Thymus (tissue), 11 donors: ENCODE measurements around the gene EEFSEC. TPM values are rescaled to one million over a fixed set of nuclear protein-coding genes. Genes with fewer than 3 reads are reported as not detected.

Experiments
- DNase-seq, 9 donors: peaks; one replicate each; pipeline ENCODE4 v3.0.0-alpha.2; 2013; ENCODE audit warnings: low spot score in 9 of 9, low read depth in 6 of 9, missing footprints in 1 of 9
- H3K27ac ChIP-seq, 2 donors: one replicate each; pipeline ENCODE4 v1.5.1; 2013; ENCODE audit warnings: control low read depth in 1 of 2, low read depth in 1 of 2, low read length in 1 of 2, mild to moderate bottlenecking in 1 of 2, moderate library complexity in 1 of 2
- H3K27me3 ChIP-seq, 2 donors: one replicate each; pipeline ENCODE4 v1.5.1; 2013; ENCODE audit warnings: low read length in 1 of 2; ENCODE audit not compliant: control insufficient read depth in 2 of 2, insufficient read depth in 1 of 2
- H3K36me3 ChIP-seq, 2 donors: one replicate each; pipeline ENCODE4 v1.5.1; 2013; ENCODE audit warnings: low read length in 1 of 2, mild to moderate bottlenecking in 1 of 2, moderate library complexity in 1 of 2; ENCODE audit not compliant: control insufficient read depth in 2 of 2, insufficient read depth in 2 of 2
- H3K4me1 ChIP-seq, 2 donors: one replicate each; pipeline ENCODE4 v1.5.1; 2013; ENCODE audit warnings: low read length in 2 of 2; ENCODE audit not compliant: control insufficient read depth in 2 of 2, insufficient read depth in 2 of 2
- H3K4me3 ChIP-seq, 2 donors: one replicate each; pipeline ENCODE4 v1.5.1; 2013; ENCODE audit warnings: low read length in 2 of 2, control low read depth in 1 of 2, mild to moderate bottlenecking in 1 of 2
- H3K9me3 ChIP-seq, 2 donors: one replicate each; pipeline ENCODE4 v1.5.1; 2013; ENCODE audit warnings: low read length in 1 of 2, mild to moderate bottlenecking in 1 of 2; ENCODE audit not compliant: control insufficient read depth in 2 of 2, insufficient read depth in 1 of 2
- WGBS: extraction: QIAGEN DNeasy Blood & Tissue Kit; methylation state at CpG from one replicate; pipeline ENCODE4 v1.1.7; 2013; 5-methylcytosine and 5-hydroxymethylcytosine counted together
- polyA plus RNA-seq: library from polyadenylated mRNA; stranded (reverse); fragments of 200-250 nt; gene quantifications from one replicate; pipeline ENCODE4 v1.2.3, GENCODE V29; 2013
- total RNA-seq: library from RNA; stranded (reverse); fragments of 120-200 nt; gene quantifications from one replicate; pipeline ENCODE4 v1.2.4, GENCODE V29; 2013
- donor health status: healthy.

Gene EEFSEC
- total and polyA plus RNA-seq, 2 donors: 6.5 to 13.1 TPM

DNA sequence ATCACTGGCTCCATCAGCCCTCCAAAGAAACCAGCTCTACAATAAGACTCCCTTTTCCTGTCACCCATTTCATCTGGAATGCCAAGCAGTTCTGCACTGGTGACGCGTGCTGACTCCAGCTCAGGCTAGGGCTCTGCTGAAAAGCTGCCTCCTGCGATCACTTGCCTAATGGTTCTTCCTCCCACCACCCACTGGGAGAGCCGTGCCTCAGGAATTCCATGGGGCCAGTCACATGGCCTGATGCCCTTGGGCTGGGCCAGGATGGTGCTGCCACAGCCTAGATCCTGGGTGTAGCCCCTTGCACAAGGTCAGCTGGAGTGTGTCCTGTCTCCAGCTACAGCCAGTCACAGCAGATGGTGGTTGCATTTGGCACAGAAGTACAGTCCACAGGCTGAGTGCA lies 214.5 kb downstream of the EEFSEC start:
- H3K4me3 ChIP-seq: no peak overlapping the region
- H3K27me3 ChIP-seq: no peaks in the 10 kb centered on the region
- no peaks in the 10 kb centered on the region for H3K9me3 ChIP-seq
- H3K27ac ChIP-seq: no peak overlapping the region
- no peaks in the 10 kb centered on the region for H3K4me1 ChIP-seq
- WGBS: over 99% methylated on average over 4 of the region's 4 CpGs
- DNase-seq: no peak
- H3K36me3 ChIP-seq: peaks cover 0 to 18% of the 10 kb centered on the region in 2 donors

DNA sequence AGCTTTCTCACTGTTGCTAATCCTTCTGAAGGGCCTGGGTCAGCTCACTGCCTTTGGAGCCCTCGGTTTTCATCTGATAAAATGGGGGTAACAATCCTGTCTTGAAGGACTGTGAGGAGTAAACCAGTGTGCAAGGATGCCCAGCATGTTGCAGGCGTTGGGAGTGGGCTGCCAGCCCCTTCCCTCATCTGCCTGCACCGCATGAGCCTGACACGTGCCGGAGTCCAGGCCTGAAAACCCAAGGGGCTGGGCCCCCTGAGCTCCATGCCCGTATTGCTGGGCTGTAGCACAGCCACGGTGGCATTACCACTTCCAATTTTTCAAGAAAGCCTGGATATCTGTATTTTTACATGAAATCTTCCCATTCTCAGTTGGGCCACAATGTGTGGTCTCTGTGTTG lies 215.3 kb downstream of the EEFSEC start:
- Histone ChIP-seq H3K4me1 (no peaks in the 10 kb centered on the region), H3K27me3 (no peaks in the 10 kb centered on the region), H3K36me3 (peaks cover 0 to 18% of the 10 kb centered on the region in 2 donors), H3K9me3 (no peaks in the 10 kb centered on the region), H3K27ac (no peak overlapping the region), H3K4me3 (no peak overlapping the region)
- 98% methylated on average over 7 of the region's 7 CpGs for WGBS
- no peak for DNase-seq

DNA sequence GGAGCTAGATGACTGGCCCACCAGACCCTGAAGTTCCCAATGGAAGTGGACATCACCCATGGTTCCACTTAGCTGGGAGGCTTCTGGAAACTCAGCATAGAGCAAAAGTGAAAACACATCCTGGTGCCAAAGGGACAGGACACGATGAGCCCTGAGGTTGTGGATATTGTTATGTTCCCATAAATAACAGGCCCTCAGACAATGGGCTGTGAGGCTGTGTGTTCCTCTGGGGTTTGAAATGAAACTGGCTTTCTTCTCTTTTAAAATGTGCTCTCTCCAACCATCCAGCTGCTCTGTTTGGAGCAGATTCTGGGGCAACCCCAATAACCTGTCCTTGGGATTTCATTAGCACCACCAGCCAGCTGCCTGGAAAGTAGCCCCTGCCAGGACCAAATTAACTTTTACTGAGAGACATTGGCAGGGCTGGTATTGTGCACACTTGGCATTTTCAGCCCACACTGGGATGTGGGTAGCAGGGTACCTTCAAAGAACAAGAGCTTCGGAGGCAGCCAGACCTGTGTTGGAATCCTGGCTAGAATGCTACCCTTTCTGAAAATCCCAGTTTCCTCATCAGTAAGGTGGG lies 215.9 kb downstream of the EEFSEC start:
- Histone ChIP-seq H3K27ac (no peak overlapping the region), H3K4me3 (no peak overlapping the region), H3K27me3 (no peaks in the 10 kb centered on the region), H3K36me3 (peaks cover 0 to 18% of the 10 kb centered on the region in 2 donors), H3K9me3 (no peaks in the 10 kb centered on the region), H3K4me1 (no peaks in the 10 kb centered on the region)
- 94% methylated on average over 2 of the region's 2 CpGs for whole genome bisulfite sequencing
- DNase-seq: no peak

DNA sequence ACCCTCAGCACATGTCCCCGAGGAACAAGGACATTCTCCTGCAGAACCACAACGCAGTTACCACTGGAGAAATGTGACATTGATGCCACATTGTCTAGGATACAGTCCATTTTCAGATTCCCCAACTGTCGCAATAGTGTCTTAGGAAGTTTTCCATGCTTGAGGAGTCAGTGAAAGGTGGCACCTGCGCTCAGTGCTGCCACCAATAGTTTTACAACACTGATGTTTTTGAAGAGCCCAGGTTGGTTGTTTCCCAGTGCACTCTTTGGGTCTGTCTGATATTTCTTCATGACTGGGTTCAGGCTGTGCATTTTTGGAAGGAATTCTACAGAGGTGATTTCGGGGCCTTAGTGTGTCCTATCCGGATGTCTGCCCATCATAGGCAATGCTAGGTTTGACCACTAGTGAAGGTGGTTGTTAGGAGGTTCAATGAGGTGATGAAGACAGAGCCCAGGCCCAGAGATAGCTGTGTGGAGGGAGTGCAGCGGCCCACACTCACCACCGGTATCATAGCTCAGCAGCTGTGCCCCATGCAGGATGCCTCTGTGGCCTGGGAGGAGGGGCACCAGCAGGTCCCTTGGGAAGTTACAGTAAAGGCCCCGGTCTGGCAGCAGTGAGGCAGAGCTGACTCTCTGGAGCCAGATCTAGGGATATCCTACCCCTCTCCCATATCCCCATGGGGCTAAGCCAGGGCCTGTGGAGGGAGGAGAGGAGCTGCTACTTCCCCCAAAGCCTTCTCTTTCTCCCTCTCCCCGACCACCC lies 216.8 kb downstream of the EEFSEC start:
- no peaks in the 10 kb centered on the region for H3K4me1 ChIP-seq
- H3K27ac ChIP-seq: no peak overlapping the region
- no peaks in the 10 kb centered on the region for H3K9me3 ChIP-seq
- no peak for DNase-seq
- 93% methylated on average over 10 of the region's 10 CpGs for WGBS
- peaks cover 0 to 18% of the 10 kb centered on the region in 2 donors for H3K36me3 ChIP-seq
- no peaks in the 10 kb centered on the region for H3K27me3 ChIP-seq
- H3K4me3 ChIP-seq: no peak overlapping the region

DNA sequence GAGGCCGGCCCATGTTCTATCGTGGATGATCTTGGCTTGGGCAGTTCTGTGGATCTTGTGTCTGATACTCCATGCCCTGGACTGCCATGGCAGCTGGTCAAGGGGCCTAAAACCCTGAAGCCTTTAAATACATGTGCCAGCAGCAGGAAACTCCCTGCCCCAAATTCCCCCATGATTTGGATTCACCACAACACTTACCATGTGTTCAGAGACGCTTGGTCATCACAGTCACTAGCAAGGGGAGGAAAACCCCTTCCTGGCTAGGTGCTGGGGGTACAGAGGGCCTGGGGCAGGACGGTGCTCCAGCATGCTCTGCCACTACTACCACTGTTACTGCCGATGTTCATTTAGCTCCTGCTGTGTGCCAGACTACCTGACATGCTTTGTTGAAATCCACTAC lies 219.0 kb downstream of the EEFSEC start:
- peaks cover 0 to 14% of the 10 kb centered on the region in 2 donors for H3K36me3 ChIP-seq
- no peaks in the 10 kb centered on the region for H3K27me3 ChIP-seq
- WGBS: 98% methylated on average over 5 of the region's 5 CpGs
- no peaks in the 10 kb centered on the region for H3K9me3 ChIP-seq
- H3K4me3 ChIP-seq: no peak overlapping the region
- no peaks in the 10 kb centered on the region for H3K4me1 ChIP-seq
- H3K27ac ChIP-seq: no peak overlapping the region
- no peak for DNase-seq

DNA sequence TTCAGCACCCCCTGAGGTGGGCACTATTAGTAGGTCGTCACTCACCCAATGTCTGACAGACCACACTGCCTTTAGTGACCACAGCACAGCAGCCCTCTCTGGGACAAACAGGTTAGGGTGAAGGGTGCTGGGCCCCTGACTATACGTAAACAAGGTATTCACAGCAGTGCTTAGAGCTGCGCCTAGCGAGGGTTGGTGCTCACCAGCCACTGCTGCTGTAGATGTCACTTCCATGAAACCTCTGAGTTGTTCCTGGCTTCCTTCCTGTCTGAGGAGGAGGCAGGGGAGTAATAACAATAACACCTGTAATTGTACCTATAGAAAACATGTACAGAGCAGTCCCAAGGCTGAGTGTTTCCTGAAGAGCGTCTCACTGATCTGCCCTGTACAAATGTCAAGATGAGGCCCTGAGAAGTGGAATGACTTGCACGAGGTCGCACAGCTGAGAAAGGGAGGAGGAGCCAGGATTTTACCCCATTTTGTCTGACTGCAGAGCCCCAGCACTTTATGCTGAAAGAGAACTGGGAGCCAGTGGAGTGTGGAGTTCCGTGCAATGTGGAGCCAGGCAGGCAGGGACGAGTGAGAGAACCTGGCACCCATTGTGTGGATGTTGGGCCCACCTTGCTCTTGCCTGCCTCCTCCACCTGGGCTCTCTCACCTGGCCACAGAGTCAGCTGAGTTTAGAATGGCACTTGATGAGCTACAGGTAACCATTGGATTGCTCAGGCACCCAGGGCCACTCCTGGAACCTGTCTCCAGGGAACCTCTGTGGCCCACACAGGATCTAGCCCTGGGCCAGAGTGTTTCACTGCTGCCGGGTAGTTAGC lies 219.6 kb downstream of the EEFSEC start:
- Histone ChIP-seq H3K4me3 (no peak overlapping the region), H3K27ac (no peak overlapping the region), H3K4me1 (no peaks in the 10 kb centered on the region), H3K9me3 (no peaks in the 10 kb centered on the region), H3K36me3 (peaks cover 0 to 8% of the 10 kb centered on the region in 2 donors), H3K27me3 (no peaks in the 10 kb centered on the region)
- WGBS: 97% methylated on average over 10 of the region's 10 CpGs
- DNase-seq: no peak

DNA sequence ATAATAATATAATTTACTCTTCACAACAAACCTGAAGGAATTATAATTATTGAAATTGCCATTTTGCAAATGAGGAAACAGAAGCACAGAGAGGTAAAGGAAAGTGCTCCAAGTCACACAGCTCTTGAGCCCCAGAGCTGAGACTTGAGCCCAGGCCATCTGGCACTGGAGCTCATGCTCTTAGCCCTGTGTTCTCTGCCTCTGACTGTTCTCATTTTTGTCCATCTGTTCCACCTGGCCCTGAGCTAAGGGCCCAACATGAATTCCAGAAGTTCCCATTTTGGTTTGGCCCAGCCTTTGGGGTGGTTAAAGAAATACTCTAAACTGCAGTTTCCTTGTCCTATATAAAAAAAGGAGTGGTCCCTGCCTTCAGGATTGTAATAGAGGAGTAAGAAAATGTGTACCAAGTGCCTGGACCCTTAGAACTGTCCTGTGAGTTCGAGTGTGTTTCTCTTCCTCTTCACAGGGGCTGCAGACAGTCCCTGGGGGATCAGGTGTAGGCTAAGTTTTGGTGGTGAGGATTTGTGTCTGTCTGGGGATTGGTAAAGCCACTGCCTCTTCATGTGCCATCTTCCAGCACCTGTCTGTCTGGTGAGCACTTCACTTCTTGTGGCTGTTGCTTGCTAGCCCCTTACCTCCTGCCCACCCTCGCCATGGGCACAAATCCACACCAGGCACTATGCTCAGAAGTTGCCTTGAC lies 221.6 kb downstream of the EEFSEC start:
- Histone ChIP-seq H3K4me1 (no peaks in the 10 kb centered on the region), H3K36me3 (peaks cover 0 to under 1% of the 10 kb centered on the region in 2 donors), H3K9me3 (no peaks in the 10 kb centered on the region), H3K27me3 (no peaks in the 10 kb centered on the region), H3K27ac (no peak overlapping the region), H3K4me3 (no peak overlapping the region)
- no peak for DNase-seq
- 67% methylated on average over 2 of the region's 2 CpGs for WGBS

DNA sequence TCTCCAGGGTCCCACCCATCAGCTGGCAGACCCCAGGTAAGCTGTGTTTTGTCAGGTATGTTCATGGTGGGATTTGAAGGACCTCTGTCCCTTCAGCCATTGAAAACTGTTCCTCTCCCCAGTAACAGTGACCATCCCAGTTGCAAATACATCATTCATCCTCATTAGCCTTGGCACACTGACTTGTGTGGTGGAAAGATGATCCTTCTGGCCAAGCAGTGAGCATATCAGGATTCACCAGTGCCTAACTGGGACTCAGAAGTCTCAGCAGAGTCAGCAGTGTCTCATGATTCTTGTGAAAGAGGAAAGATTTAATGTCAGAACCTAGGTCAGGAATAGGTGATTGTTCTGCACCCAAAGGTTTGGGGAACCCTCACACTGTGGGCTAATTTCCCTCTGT lies 223.2 kb downstream of the EEFSEC start:
- Histone ChIP-seq H3K9me3 (no peaks in the 10 kb centered on the region), H3K27me3 (no peaks in the 10 kb centered on the region), H3K27ac (no peak overlapping the region), H3K4me3 (no peak overlapping the region), H3K4me1 (no peaks in the 10 kb centered on the region), H3K36me3 (no peaks in the 10 kb centered on the region)
- no peak for DNase-seq
